Fibroblast of pulmonary artery (primary cell): ENCODE data around the gene ABHD18.
"Not testable (repeated sequence)": the region's sequence is repeated elsewhere in the genome, so short reads cannot be mapped to it uniquely, and the experiment has no call there.

Source experiments
- DNase-seq: peaks from one replicate; pipeline ENCODE4 v3.0.0-alpha.2; 2010; ENCODE audit warnings: low read depth
- H3K4me3 ChIP-seq: replicated peaks from 2 replicates; pipeline ENCODE4 v1.5.1; 2011; ENCODE audit warnings: low read depth, mild to moderate bottlenecking, control low read depth, low read length, moderate library complexity
- TF ChIP-seq, protein P1 (sequence below): IDR thresholded peaks from 2 replicates; pipeline ENCODE4 v1.5.1; 2011; ENCODE audit warnings: mild to moderate bottlenecking, control low read depth, low read length, inconsistent platforms; ENCODE audit errors: missing control alignments

Gene ABHD18

DNA sequence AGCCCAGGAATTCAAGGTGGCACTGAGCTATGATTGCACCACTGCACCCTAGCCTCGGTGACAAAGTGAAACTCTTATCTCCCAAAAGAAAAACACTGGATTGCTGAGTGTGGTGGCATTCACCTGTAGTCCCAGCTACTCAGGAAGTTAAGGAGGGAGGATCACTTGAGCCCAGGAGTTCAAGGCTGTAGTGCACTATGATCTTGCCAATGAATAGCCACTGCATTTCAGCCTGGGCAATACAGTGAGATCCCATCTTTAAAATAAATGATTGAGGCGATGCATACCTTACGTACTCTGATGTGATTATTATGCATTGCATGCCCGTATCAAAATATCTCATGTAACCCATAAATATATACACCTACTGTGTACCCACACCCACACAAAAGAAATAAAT is 64.7 kb downstream of the ABHD18 start:
- TF ChIP-seq, protein P1, sequence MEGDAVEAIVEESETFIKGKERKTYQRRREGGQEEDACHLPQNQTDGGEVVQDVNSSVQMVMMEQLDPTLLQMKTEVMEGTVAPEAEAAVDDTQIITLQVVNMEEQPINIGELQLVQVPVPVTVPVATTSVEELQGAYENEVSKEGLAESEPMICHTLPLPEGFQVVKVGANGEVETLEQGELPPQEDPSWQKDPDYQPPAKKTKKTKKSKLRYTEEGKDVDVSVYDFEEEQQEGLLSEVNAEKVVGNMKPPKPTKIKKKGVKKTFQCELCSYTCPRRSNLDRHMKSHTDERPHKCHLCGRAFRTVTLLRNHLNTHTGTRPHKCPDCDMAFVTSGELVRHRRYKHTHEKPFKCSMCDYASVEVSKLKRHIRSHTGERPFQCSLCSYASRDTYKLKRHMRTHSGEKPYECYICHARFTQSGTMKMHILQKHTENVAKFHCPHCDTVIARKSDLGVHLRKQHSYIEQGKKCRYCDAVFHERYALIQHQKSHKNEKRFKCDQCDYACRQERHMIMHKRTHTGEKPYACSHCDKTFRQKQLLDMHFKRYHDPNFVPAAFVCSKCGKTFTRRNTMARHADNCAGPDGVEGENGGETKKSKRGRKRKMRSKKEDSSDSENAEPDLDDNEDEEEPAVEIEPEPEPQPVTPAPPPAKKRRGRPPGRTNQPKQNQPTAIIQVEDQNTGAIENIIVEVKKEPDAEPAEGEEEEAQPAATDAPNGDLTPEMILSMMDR = no peak
- no peak for DNase-seq
- H3K4me3 ChIP-seq = no peak overlapping the region

DNA sequence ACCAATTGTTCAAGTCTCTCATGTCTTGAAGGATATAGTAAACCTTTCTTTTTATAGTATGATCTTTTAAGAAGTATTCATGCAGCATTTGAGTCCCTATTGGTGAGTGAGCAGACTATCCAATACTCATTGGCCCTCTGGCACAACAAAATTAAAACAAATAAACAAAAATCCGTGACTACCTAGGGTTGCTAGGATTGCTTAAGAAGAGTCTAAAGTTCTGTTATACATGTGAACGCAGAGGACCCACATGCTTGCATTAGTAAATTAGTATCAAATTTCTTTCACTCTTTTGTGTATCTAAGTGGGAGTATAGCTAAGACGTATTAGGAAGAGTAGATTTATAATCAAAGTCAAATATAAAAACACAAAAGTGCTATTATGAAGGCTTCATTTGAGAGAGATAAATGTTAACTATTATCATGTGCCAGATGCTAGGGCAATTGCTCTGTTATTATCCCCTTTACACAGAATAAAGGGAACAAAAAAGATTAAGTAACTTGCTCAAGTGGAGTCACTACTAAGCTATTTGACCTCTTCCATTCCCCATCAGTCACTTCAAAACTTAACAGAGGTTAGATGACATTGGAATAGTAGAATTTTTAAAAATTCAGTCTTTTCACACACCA is 66.7 kb downstream of the ABHD18 start:
- DNase-seq = no peak
- TF ChIP-seq, protein P1 = no peak
- H3K4me3 ChIP-seq = no peak overlapping the region

DNA sequence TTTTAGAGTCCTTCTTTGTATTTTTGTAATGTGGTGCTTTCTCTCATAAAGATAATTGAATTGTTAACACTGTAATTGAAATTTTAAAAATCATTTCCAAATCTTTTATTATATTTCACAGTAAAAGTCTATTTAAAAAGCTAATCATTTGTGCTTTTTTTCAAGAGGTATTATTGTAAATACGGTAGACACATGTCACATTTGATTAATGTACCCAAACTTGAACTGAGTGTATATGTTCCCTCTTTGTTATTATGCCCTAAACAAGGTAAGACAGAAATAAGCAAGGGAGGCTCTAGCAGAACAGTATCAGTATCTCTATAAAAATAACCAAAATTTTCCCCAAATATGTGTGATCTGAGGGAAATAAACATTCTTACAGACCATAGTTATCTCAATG is 74.4 kb downstream of the ABHD18 start:
- H3K4me3 ChIP-seq = no peak overlapping the region
- DNase-seq = no peak
- TF ChIP-seq, protein P1 = no peak

DNA sequence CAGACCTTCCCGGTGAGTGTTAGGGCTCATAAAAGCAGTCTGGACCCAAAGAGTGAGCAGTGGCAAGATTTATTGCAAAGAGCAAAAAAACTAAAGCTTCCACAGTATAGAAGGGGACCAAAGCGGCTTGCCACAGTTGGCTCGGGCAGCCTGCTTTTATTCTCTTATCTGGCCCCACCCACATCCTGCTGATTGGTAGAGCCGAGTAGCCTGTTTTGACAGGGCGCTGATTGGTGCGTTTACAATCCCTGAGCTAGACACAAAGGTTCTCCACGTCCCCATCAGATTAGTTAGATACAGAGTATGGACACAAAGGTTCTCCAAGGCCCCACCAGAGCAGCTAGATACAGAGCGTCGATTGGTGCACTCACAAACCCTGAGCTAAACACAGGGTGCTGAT is 81.8 kb downstream of the ABHD18 start:
- DNase-seq = not testable (repeated sequence)

DNA sequence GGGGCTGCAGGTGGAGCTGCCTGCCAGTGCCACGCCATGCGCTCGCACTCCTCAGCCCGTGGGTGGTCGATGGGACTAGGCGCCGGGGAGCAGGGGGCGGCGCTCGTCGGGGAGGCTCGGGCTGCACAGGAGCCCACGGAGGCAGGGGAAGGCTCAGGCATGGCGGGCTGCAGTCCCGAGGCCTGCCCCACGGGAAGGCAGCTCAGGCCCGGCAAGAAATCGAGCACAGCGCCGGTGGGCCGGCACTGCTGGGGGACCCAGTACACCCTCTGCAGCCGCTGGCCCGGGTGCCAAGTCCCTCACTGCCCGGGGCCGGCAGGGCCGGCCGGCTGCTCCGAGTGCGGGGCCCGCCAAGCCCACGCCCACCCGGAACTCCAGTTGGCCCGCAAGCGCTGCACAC is 82.3 kb downstream of the ABHD18 start:
- not testable (repeated sequence) for DNase-seq, H3K4me3 ChIP-seq

More for the DNA sequence above, 81.8 kb downstream of the ABHD18 start:
- not testable (repeated sequence) for H3K4me3 ChIP-seq

DNA sequence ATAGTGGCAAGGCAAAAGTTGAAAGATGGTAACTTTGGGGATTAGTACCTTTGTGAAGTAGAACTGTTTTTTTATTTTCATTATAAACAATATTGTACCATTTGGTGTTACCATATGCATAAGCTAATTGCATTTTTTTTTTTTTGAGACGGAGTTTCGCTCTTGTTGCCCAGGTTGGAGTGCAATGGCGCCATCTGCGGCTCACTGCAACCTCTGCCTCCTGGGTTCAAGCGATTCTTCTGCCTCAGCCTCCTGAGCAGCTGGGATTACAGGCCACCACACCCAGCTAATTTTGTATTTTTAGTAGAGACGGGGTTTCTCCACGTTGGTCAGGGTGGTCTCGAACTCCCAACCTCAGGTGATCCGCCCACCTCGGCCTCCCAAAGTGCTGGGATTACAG is 86.0 kb downstream of the ABHD18 start:
- not testable (repeated sequence) for H3K4me3 ChIP-seq, DNase-seq

DNA sequence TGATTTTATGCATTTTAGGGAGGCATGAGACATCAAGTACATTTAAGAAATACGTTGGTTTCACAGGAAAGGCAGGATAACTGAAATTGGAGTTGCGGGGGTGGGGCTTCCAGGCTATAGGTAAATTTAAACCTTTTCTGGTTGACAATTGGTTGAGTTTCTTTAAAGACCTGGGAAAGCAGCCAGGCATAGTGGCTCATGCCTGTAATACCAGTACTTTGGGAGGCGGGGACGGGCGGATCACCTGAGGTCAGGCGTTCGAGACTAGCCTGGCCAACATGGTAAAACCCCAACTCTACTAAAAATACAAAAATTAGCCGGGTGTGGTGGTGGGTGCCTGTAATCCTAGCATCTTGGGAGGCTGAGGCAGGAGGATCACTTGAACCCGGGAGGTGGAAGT is 89.7 kb downstream of the ABHD18 start:
- DNase-seq, H3K4me3 ChIP-seq: not testable (repeated sequence)

DNA sequence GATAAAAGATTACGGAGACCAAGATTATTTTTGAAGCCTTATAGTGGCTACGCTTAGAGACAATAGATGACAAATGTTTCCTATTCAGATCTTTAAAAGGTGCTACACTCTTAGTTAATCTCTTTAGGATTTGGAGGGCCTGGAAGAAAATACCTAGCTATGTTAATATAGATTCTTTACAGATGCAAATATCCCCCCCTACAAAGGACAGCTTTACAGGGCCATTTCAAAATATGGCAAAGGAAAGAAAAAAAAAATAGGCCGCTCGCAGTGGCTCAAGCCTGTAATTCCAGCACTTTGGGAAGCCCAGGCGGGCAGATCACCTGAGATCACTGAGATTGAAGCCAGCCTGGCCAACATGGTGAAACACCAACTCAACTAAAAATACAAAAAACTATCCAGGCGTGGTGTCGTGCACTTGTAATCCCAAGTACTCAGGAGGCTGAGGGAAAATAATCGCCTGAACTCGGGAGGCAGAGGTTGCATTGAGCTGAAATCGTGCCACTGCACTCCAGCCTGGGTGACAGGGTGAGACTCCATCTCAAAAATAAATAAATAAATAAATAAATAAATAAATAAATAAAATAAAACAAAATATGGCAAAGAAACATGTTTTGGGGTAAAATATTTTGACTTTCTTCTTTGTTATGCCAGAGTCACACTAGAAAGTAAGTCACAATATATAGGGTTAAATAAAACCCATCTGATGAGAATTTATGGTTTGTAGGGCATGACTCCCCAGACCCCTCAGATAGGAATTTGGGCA is 90.4 kb downstream of the ABHD18 start:
- DNase-seq = not testable (repeated sequence)

DNA sequence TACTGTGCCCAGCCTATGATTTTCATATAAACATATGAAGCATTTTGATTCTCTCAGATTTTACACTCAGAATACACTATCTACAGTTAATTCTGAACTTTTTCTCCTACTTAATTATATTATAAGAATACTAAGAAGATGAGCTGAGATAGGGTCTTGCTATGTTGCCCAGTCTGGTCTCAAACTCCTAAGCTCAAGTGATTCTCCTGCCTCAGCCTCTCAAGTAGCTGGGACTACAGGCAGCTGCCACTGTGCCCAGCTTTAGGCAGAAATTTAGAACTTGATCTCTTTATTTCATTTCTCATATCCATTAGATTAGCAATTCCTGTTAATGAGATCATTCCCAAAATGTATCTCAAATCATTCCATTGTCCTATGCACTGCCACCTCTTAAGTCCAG is 91.2 kb downstream of the ABHD18 start:
- TF ChIP-seq, protein P1 = no peak
- H3K4me3 ChIP-seq = no peak overlapping the region
- DNase-seq = no peak

More for the DNA sequence above, 90.4 kb downstream of the ABHD18 start:
- not testable (repeated sequence) for H3K4me3 ChIP-seq
